Nephron (organoid): Measurements from ENCODE around the gene NDST1.
A peak's percentile ranks its signal among the peaks of the same experiment; 100 is the strongest.

Experiments used
- H3K27ac Mint-ChIP-seq, 3 experiments: 2 replicates each; pipeline ENCODE4 v1.8.0; 2020; ENCODE audit warnings: mixed read lengths in 3 of 3, mild to moderate bottlenecking in 2 of 3, moderate library complexity in 1 of 3
- H3K27me3 Mint-ChIP-seq: 2 replicates; pipeline ENCODE4 v1.8.0; 2021; ENCODE audit warnings: low read depth, mild to moderate bottlenecking, moderate library complexity, mixed read lengths
- H3K36me3 Mint-ChIP-seq: 2 replicates; pipeline ENCODE4 v1.8.0; 2020; ENCODE audit warnings: low read depth, mixed read lengths
- H3K4me1 Mint-ChIP-seq: 2 replicates; pipeline ENCODE4 v1.8.0; 2020; ENCODE audit warnings: mixed read lengths
- H3K4me3 Mint-ChIP-seq, 3 experiments: 2 replicates each; pipeline ENCODE4 v1.8.0; 2020; ENCODE audit warnings: mild to moderate bottlenecking in 3 of 3, mixed read lengths in 3 of 3, moderate library complexity in 2 of 3
- H3K9me3 Mint-ChIP-seq: 2 replicates; pipeline ENCODE4 v1.8.0; 2020; ENCODE audit warnings: mixed read lengths
- TF ChIP-seq, protein P1 (sequence below), 3 experiments: fragments of 200-600 bp; sonication (generic); IDR thresholded peaks; one replicate each; pipeline ENCODE4 v1.5.0; 2021; ENCODE audit warnings: antibody characterized with exemption in 3 of 3; ENCODE audit not compliant: unreplicated experiment in 3 of 3

NDST1 gene

DNA sequence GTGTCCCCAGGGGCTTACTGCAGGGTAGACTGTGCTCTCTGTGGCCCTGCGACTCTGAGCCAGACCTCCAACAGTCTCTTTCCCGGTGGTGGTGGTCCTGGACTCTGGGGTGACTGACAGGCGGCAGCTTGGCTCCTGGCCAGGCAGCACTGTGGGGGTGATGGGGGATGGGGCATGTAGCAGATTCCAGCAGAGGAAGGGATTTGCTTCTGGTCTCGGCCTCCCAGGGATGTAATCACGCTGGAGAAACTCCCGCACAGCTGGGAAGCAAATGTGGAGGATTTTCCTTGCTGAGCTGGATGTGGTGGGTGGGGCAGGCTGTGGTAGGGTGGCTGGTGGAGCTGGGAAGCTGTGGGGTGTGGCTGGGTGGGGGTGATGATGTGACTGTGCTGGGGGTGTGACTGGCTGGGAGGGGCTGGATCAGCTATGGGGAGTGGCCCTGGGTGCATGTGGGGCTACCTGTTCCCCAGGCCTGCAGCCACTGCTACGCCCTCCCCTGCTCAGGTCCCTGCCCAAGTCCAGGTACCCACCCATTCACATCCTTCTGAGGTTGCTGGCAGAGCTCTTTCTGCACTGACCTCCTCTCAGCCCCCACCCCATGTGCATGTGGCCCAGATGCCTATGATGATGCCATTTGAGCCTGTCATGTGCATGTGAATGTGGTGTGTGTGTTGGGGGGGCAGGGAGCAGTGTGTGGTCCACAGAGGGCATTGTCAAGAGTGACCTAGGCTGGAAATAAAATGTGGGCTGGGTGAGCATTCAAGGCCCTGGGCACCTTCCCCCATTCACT lies 3.8 kb downstream of the NDST1 start:
- H3K9me3 Mint-ChIP-seq = no peaks in the 10 kb centered on the region
- H3K4me1 Mint-ChIP-seq = peaks cover 61% of the 10 kb centered on the region
- peak overlapping the region; percentile 91 to 94 (median 92) for H3K27ac Mint-ChIP-seq
- H3K27me3 Mint-ChIP-seq = no peaks in the 10 kb centered on the region
- H3K36me3 Mint-ChIP-seq = no peaks in the 10 kb centered on the region
- H3K4me3 Mint-ChIP-seq = peak overlapping the region; percentile 18 to 35 (median 19)
- TF ChIP-seq, protein P1, sequence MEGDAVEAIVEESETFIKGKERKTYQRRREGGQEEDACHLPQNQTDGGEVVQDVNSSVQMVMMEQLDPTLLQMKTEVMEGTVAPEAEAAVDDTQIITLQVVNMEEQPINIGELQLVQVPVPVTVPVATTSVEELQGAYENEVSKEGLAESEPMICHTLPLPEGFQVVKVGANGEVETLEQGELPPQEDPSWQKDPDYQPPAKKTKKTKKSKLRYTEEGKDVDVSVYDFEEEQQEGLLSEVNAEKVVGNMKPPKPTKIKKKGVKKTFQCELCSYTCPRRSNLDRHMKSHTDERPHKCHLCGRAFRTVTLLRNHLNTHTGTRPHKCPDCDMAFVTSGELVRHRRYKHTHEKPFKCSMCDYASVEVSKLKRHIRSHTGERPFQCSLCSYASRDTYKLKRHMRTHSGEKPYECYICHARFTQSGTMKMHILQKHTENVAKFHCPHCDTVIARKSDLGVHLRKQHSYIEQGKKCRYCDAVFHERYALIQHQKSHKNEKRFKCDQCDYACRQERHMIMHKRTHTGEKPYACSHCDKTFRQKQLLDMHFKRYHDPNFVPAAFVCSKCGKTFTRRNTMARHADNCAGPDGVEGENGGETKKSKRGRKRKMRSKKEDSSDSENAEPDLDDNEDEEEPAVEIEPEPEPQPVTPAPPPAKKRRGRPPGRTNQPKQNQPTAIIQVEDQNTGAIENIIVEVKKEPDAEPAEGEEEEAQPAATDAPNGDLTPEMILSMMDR (IDR thresholded peaks at IDR 0.05; ENCODE audit: unreplicated experiment in 3 of 3) = no peak

- peaks cover 60% of the 10 kb centered on the region for H3K4me1 Mint-ChIP-seq
- H3K9me3 Mint-ChIP-seq = no peaks in the 10 kb centered on the region
- no peak overlapping the region for H3K4me3 Mint-ChIP-seq
- peak overlapping the region; percentile 91 to 94 (median 92) for H3K27ac Mint-ChIP-seq
- no peaks in the 10 kb centered on the region for H3K36me3 Mint-ChIP-seq
- no peaks in the 10 kb centered on the region for H3K27me3 Mint-ChIP-seq
- TF ChIP-seq, protein P1 (IDR thresholded peaks at IDR 0.05; ENCODE audit: unreplicated experiment in 3 of 3) = no peak
These were observed 4.4 kb downstream of the NDST1 start for GRCh38 chr5:150512368-150512747.

DNA sequence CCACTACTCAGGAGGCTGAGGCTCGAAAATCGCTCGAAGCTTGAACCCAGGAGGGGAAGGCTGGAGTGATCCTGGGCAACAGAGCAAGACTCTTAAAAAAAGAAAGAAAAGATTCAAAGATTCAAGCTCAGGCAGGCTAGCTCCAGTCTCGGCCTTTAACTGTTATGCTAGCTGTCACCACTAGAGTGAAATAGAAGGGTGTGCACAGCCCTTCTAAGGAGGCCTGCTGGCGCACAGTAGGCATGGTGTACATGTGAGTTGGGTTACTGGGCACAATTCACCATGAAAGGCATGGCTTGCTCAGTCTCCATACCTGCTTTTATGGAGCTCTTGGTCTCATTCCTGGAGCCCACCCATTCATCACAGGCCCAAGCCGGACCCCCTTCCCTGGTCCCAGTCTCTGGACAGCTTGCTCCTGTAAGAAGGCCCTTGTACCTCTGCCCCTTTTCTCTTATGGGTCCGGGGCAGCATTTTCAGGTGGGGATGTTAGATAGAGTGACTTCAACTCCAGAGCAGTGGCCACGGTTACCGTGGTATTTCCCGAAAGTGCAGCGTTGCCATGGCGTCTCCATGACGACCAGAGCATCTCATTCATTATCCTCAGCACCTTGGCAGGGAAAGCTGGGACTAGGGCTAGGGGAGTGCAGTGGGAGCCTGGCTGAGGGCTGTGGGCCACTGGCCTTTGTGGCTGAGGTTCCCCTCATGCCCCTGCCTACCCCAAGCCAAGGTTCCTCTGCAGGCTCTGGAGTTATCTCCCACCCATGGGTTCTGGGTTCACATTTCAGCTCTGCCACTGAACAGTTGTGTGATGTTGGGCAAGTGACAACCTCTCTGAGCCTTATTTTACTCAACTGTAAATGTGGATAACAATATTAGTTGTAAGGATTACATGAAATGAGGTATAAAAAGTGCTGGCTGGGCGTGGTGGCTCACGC lies 5.7 kb downstream of the NDST1 start:
- Mint-ChIP-seq H3K4me1 (peaks cover 62% of the 10 kb centered on the region), H3K27ac (peak overlapping the region in 1 of 3 experiments; percentile 33), H3K27me3 (no peaks in the 10 kb centered on the region), H3K4me3 (no peak overlapping the region), H3K36me3 (peaks cover 4% of the 10 kb centered on the region), H3K9me3 (no peaks in the 10 kb centered on the region)
- TF ChIP-seq, protein P1 (IDR thresholded peaks at IDR 0.05; ENCODE audit: unreplicated experiment in 3 of 3) = no peak

- Mint-ChIP-seq H3K4me1 (peaks cover 74% of the 10 kb centered on the region), H3K27ac (peak overlapping the region in 2 of 3 experiments; percentile 64 to 74), H3K4me3 (no peak overlapping the region), H3K27me3 (no peaks in the 10 kb centered on the region), H3K36me3 (peaks cover 11% of the 10 kb centered on the region), H3K9me3 (no peaks in the 10 kb centered on the region)
- TF ChIP-seq, protein P1 (IDR thresholded peaks at IDR 0.05; ENCODE audit: unreplicated experiment in 3 of 3) = no peak
These were observed 6.8 kb downstream of the NDST1 start for GRCh38 chr5:150514708-150515211.

DNA sequence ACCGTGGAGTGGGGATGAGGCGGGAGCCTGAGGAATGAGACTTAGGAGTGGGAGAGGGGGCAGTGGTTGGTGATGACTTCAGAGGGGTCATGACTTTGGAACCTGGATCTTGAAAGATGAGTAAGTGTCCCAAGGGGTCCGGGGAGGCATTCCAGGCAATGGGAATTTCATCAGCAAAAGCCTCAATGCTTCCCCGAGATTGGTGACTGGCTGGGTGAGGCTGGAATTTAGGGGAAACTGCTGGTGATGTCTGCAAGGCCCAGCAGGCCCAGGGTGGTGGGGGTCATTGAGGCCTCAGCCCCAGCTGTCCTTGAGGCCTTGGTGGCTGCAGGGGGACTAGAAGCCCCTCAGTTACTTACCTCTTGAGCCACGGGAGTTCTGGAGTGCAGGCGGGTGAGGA lies 7.5 kb downstream of the NDST1 start:
- peak overlapping the region in 2 of 3 experiments; percentile 36 to 64 for H3K27ac Mint-ChIP-seq
- H3K27me3 Mint-ChIP-seq = no peaks in the 10 kb centered on the region
- H3K9me3 Mint-ChIP-seq = no peaks in the 10 kb centered on the region
- peaks cover 12% of the 10 kb centered on the region for H3K36me3 Mint-ChIP-seq
- no peak overlapping the region for H3K4me3 Mint-ChIP-seq
- TF ChIP-seq, protein P1 (IDR thresholded peaks at IDR 0.05; ENCODE audit: unreplicated experiment in 3 of 3) = no peak
- H3K4me1 Mint-ChIP-seq = peaks cover 73% of the 10 kb centered on the region
